Measurements from ENCODE around the gene POU2F1. TPM values are rescaled to one million over a fixed set of nuclear protein-coding genes. Genes with fewer than 3 reads are reported as not detected.
"Not testable (repeated sequence)": the region's sequence is repeated elsewhere in the genome, so short reads cannot be mapped to it uniquely, and the experiment has no call there.

The POU2F1 gene
- total RNA-seq, 1 experiment from 2014 or later: 25.3 TPM

DNA sequence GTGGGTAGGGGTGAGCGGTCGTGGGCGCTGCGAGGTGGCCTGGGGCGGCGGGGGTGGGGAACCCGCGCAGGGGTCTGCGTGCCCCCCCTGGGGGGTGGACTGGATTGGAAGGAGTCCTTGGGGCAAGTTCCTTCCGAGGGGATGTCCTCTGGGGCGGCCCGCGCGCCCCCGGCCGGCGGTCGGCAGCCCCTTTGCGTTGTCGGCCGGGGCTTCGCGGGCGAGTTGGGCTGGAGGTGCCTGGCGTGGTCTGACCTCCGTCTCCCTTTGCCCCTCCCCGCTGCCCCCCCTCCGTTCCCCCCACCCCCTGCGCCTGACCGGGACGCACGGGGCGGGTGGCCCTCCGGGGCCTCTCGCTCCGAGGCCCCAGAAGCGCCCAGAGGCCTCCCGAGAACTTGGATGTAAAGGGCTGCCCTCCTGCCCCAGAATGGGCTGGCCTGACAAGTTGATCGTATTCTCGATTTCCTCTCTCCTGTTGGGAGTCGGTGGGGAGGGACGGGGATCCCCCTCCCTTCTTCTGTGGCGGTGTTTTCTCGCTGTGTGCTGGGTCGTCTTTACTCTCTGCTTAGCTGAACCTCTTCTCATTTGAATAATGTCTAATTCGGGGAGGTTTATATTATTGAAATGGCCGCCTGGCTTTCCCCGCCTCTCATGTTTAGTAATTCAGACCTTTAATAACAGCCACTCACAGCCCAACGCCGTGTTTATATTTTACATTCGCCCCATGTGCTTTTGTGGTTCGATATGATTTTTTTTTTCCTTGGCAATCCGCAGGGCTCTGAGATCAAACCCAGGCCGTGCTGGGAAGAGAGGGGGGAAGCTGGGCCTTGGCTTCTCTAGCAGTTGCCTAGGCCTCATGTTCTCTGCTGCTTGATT lies 1.3 kb downstream of the POU2F1 start:
- no TSS peak for BruUV-seq (replicated peaks)
- Mint-ChIP-seq H3K4me3 (ENCODE audit: low read depth, unreplicated experiment) (peak overlapping the region; percentile 79), H3K9me3 (ENCODE audit: low read depth, unreplicated experiment) (peaks cover under 1% of the 10 kb centered on the region), H3K27ac (ENCODE audit: unreplicated experiment) (peak overlapping the region; percentile 86), H3K27me3 (ENCODE audit: unreplicated experiment) (no peaks in the 10 kb centered on the region), H3K36me3 (ENCODE audit: insufficient read depth, unreplicated experiment) (peaks cover 50% of the 10 kb centered on the region), H3K4me1 (ENCODE audit: low read depth, unreplicated experiment) (peaks cover 25% of the 10 kb centered on the region)
- intact Hi-C loops (cut with micrococcal nuclease; ENCODE audit: unreplicated experiment): loop anchor here (2.0 to 10.0 kb wide), 3 partner anchors 140 to 307 kb away; no protein-coding TSS in a partner anchor
- TF ChIP-seq, protein P1, sequence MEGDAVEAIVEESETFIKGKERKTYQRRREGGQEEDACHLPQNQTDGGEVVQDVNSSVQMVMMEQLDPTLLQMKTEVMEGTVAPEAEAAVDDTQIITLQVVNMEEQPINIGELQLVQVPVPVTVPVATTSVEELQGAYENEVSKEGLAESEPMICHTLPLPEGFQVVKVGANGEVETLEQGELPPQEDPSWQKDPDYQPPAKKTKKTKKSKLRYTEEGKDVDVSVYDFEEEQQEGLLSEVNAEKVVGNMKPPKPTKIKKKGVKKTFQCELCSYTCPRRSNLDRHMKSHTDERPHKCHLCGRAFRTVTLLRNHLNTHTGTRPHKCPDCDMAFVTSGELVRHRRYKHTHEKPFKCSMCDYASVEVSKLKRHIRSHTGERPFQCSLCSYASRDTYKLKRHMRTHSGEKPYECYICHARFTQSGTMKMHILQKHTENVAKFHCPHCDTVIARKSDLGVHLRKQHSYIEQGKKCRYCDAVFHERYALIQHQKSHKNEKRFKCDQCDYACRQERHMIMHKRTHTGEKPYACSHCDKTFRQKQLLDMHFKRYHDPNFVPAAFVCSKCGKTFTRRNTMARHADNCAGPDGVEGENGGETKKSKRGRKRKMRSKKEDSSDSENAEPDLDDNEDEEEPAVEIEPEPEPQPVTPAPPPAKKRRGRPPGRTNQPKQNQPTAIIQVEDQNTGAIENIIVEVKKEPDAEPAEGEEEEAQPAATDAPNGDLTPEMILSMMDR (IDR thresholded peaks at IDR 0.05; ENCODE audit: unreplicated experiment): no peak
- peak; percentile 69 for DNase-seq
- CTCF ChIA-PET: interaction anchor here (0.6 to 1.3 kb wide), 5 partner anchors 10 to 494 kb away, joined by 3 to 6 read pairs (median 4); no protein-coding TSS in a partner anchor

DNA sequence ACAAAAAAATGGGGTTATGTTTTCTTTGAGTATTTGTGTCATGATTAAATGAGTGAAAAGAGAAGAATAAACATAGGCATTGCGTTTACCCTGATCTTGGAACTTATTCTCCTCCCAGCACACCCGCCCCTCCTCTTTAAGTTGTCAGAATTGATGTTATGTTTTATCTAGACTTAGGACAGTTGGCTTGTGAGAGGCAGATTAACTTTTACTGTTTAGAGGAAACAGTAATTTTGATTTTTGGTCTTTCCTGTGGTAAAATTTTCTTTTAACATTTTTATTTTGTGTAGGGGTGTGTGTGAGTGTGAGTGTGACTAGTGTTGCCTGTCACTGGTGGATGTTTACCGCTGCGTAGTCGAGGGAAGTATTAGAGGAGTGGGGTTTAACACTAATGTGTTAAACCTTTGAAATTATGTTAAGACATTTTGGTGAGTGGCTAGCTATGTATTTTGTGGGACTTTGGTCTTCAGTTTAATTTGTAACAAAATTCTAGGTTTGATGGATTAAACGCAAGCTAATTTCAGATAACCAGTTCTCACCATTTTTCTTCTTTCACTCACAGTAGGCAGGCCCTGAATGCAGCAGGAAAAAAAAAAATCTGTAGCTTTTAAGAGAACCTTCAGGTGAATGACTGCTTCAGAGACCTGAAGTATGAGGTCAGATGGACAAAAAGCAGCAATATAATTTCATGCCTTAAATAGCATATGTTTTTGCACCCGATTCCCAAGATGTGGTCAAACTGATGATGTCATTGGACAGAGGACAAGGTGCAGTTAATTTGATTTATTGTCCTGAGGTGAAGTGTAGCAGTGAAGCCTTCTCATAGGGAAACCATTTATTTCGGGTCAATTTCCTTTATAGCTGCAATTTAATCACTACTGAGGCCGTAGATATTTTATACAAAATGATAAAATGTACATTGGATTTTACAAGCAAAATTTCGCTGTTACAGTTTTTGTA lies 2.7 kb downstream of the POU2F1 start:
- TF ChIP-seq, protein P1 (IDR thresholded peaks at IDR 0.05; ENCODE audit: unreplicated experiment): no peak
- no peaks in the 10 kb centered on the region for H3K27me3 Mint-ChIP-seq (ENCODE audit: unreplicated experiment)
- H3K36me3 Mint-ChIP-seq (ENCODE audit: insufficient read depth, unreplicated experiment): peaks cover 56% of the 10 kb centered on the region
- peaks cover 3% of the 10 kb centered on the region for H3K9me3 Mint-ChIP-seq (ENCODE audit: low read depth, unreplicated experiment)
- CTCF ChIA-PET: interaction anchor here (1.2 to 1.3 kb wide), 2 partner anchors 102 to 119 kb away, joined by 6 read pairs; no protein-coding TSS in a partner anchor
- H3K27ac Mint-ChIP-seq (ENCODE audit: unreplicated experiment): peak overlapping the region; percentile 86
- intact Hi-C loops (cut with micrococcal nuclease; ENCODE audit: unreplicated experiment): loop anchor here (5.0 to 10.0 kb wide), 2 partner anchors 141 to 309 kb away; no protein-coding TSS in a partner anchor
- TSS peak; percentile 26 for BruUV-seq (replicated peaks)
- DNase-seq: no peak
- H3K4me3 Mint-ChIP-seq (ENCODE audit: low read depth, unreplicated experiment): peak overlapping the region; percentile 79
- H3K4me1 Mint-ChIP-seq (ENCODE audit: low read depth, unreplicated experiment): peaks cover 35% of the 10 kb centered on the region

DNA sequence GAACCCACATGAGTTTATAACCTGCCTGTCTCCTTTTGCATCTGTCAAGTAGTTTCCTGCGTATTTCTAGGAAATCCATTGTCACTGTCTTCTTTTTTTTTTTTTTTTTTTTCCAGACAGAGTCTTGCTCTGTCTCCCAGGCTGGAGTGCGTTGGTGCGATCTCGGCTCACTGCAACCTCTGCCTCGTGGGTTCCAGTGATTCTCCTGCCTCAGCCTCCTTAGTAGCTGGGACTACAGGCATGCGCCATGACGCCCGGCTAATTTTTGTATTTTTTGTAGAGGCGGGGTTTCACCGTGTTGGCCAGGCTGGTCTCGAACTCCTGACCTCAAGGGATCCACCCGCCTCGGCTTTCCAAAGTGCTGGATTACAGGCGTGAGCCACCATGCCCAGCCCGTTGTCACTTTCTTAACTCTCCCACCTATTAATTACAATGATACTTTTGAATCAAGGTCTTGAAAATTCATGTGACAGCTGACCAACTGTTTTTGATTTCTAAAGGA lies 4.1 kb downstream of the POU2F1 start:
- not testable (repeated sequence) for H3K4me3 Mint-ChIP-seq (ENCODE audit: low read depth, unreplicated experiment); H3K9me3 Mint-ChIP-seq (ENCODE audit: low read depth, unreplicated experiment); H3K27me3 Mint-ChIP-seq (ENCODE audit: unreplicated experiment); BruUV-seq (replicated peaks); DNase-seq
- peak overlapping the region; percentile 41 for H3K27ac Mint-ChIP-seq (ENCODE audit: unreplicated experiment)
- peaks cover 48% of the 10 kb centered on the region for H3K36me3 Mint-ChIP-seq (ENCODE audit: insufficient read depth, unreplicated experiment)
- intact Hi-C loops (cut with micrococcal nuclease; ENCODE audit: unreplicated experiment): loop anchor here (5.0 to 10.0 kb wide), 3 partner anchors 142 to 310 kb away; no protein-coding TSS in a partner anchor
- CTCF ChIA-PET: interaction anchor here (0.7 kb wide), 1 partner anchor 196 kb away, joined by 4 read pairs; no protein-coding TSS in a partner anchor
- peaks cover 40% of the 10 kb centered on the region for H3K4me1 Mint-ChIP-seq (ENCODE audit: low read depth, unreplicated experiment)

DNA sequence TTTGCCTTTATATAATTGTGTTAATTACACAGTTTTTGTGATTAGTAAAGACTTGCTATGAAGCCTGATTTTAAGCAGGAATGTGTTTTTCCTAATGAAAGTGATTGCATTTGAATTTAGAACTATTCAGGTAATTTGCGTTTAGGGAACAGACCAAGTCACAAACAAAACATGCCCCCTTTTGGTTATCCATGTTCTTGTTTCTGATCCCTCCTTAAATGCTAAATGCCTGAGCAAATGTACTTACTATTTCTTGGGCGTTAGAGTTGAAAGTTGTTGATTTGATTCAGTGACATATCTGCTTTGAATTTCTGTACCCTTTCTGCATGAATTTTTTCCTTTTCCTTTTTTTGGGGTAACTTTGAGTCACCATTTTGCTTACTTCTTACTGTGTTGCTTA lies 5.2 kb downstream of the POU2F1 start:
- DNase-seq: no peak
- peaks cover 50% of the 10 kb centered on the region for H3K4me1 Mint-ChIP-seq (ENCODE audit: low read depth, unreplicated experiment)
- peak overlapping the region; percentile 41 for H3K27ac Mint-ChIP-seq (ENCODE audit: unreplicated experiment)
- no TSS peak for BruUV-seq (replicated peaks)
- H3K4me3 Mint-ChIP-seq (ENCODE audit: low read depth, unreplicated experiment): no peak overlapping the region
- peaks cover 3% of the 10 kb centered on the region for H3K9me3 Mint-ChIP-seq (ENCODE audit: low read depth, unreplicated experiment)
- intact Hi-C loops (cut with micrococcal nuclease; ENCODE audit: unreplicated experiment): loop anchor here (5.0 to 10.0 kb wide), 2 partner anchors 216 to 311 kb away; no protein-coding TSS in a partner anchor
- TF ChIP-seq, protein P1 (IDR thresholded peaks at IDR 0.05; ENCODE audit: unreplicated experiment): no peak
- H3K36me3 Mint-ChIP-seq (ENCODE audit: insufficient read depth, unreplicated experiment): peaks cover 43% of the 10 kb centered on the region
- CTCF ChIA-PET: interaction anchor here (0.7 kb wide), 1 partner anchor 101 kb away, joined by 3 read pairs; no protein-coding TSS in a partner anchor
- H3K27me3 Mint-ChIP-seq (ENCODE audit: unreplicated experiment): no peaks in the 10 kb centered on the region
